GM10266 (cell line): ENCODE measurements around the gene AKAP13.
A peak's percentile ranks its signal among the peaks of the same experiment; 100 is the strongest.

Experiments used
- DNase-seq: peaks from one replicate; pipeline ENCODE4 v3.0.0; 2012; ENCODE audit errors: extremely low spot score
- TF ChIP-seq, protein P1 (sequence below): IDR thresholded peaks from 2 replicates; pipeline ENCODE4 v1.5.1; 2012; ENCODE audit warnings: mild to moderate bottlenecking, low read depth; ENCODE audit not compliant: control insufficient read depth, insufficient read depth; ENCODE audit errors: missing control alignments

Gene AKAP13

DNA sequence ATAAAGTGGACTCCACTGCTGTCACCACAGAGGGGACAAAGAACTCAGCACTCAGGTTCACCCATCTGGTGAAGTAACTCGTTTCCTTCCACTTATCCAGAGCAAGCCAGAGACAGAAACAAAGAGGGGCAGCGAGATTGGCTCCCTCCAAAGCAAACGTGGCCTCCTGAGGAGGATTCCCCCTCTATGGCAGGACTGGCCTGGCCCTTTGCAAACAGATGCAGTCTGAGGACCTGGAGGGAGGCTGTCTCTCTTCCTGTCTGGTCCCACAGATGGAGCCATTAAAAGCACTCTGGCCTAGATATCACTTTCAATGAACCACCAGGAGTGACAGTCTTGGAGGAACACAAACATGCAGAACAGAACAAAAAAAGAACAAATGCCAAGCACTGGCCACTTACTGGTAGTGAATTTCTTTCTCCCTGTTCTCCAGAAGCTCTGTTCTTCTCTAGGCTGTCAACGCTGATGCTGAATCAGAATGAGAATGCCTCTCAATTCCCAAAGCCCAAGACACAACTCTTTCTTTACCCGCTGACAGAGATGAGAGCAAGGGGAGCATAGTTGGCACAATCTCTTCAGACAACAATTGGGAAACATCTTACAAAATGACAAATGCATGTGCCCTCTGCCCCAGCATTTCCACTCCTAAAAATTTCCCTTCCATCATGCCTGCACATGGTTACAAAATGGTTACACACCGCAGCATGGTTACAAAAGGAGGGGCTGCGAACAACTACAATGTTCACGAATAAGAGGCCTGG, 400.0 kb downstream of the AKAP13 start:
- TF ChIP-seq, protein P1, sequence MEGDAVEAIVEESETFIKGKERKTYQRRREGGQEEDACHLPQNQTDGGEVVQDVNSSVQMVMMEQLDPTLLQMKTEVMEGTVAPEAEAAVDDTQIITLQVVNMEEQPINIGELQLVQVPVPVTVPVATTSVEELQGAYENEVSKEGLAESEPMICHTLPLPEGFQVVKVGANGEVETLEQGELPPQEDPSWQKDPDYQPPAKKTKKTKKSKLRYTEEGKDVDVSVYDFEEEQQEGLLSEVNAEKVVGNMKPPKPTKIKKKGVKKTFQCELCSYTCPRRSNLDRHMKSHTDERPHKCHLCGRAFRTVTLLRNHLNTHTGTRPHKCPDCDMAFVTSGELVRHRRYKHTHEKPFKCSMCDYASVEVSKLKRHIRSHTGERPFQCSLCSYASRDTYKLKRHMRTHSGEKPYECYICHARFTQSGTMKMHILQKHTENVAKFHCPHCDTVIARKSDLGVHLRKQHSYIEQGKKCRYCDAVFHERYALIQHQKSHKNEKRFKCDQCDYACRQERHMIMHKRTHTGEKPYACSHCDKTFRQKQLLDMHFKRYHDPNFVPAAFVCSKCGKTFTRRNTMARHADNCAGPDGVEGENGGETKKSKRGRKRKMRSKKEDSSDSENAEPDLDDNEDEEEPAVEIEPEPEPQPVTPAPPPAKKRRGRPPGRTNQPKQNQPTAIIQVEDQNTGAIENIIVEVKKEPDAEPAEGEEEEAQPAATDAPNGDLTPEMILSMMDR = no peak
- DNase-seq = no peak

DNA sequence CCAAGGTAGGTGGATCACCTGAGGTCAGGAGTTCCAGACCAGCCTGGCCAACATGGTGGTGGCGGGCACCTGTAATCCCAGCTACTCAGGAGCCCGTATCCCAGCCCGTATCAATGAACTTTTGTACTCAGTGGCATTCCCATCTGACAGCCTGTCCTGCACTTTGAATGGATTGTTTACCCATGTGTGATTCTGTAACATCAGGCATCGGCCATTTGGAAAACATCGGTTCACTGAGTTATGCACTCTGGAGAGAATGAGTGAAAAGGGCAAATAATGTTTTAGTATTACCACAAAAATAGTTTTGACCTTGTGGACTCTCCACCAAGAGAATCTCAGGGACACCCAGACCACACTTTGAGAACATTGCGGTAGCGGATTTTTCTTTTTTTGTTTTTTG, 400.7 kb downstream of the AKAP13 start:
- DNase-seq = no peak
- TF ChIP-seq, protein P1 = no peak

DNA sequence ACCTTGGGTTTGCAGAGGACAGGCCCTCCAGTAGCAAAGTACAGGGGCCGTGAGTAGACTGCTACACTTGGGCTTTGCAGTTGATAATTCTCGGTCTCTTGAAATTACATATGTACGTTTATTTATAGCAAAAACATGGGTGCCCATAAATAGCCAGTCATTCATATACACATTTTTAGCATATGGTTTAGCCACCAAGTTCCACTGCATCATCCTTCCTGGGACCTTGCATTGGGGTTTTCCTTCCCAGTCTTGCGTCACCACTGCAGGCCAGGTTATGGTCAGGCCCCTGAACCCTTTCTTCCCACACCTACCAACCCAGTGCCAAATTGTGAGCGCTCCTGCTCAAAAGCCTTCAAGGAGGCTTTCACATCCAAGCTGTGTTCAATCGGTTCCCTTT, 401.7 kb downstream of the AKAP13 start:
- TF ChIP-seq, protein P1 = no peak
- DNase-seq = peak; percentile 50

DNA sequence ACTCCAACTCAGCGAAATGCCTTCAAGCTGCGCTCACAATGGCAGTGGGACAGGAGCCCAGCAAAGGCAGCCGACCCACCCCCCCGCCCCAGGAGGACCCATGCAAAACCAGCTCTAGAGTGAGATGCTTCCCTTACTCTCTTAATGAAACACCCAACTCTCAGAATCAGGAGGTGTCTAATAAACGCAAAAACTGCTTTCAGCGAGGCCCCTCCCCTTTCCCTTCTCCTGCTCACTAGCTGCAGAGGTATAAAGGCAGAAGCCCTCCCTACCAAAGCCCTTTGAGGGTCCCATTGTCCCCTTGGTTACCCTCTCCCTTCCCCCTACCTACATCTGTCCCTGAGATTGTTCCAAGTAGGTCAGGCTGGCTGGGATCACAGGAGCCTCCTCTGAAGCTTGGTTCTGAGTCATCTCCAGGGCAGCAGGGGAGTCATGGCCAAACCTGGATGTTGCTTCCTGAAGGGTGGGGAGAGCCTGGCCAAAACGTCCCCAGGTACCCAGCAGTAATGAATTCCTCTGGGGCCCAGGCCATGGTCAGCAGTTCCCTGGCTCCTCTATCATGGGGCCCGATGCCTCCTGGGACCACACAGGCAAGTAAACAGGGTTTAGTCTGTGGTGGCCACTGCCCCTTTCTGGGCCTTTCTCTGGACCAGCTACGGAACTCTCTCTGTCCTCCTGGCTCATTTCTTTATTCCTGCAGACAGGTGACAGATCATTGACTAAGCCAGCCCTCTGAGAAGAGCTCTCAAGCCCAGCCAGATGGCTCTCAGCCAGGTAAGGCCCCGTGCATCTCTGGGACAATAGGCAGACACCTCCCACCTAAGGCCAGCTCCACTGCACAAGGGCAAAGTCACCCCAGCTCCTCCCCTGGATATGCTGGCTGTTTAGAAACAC, 405.7 kb downstream of the AKAP13 start:
- no peak for DNase-seq
- TF ChIP-seq, protein P1 = no peak

DNA sequence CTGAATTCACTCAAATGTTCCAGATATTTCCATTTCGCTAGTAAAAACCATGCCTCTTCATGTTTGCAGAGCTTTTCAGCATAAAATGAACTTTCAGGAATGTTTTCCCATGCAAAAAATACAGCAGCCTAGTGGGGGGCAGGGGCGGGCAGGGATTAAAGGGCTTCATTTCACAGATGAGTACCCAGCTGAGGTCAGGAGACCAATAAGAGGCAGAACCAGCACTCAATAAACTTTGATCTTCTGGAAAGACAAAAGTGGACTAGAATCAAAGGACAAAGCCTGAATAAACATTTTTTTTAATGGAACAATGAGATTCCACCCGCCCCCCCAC, 406.3 kb downstream of the AKAP13 start:
- DNase-seq = no peak
- TF ChIP-seq, protein P1 = no peak

DNA sequence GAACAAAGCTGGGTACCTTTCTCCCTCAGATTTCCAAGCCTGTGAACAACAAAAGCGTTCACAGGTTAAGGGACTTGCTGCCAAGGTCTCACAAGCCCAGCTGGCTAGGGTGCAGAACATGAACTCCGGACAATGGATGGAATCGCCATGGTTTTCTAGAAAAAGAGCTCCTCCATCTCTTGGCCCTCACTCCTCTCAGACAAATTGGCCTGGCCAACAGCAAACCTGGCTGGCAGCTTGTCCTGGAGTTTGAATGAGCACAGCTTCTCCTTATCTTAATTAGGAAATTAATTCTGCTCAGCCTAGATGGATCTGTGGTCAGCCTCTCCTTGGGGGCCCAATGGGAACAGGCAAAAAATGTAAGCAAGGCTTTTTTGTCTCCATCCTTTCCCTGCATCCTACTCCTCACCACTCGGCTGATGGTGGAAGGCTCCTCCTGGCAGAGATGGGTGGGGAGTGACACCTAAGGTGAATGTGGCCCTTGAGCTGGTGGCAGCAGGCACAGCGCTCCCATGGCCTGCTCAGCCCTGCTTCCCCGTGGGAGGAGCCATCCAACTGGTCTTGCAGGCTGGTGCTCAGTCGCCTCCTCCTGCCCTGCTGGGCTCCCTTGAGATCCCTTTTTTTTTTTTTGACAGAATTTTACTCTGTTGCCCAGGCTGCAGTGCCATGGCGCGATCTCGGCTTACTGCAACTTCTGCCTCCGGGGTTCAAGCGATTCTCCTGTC, 408.5 kb downstream of the AKAP13 start:
- TF ChIP-seq, protein P1 = no peak
- no peak for DNase-seq
